Skin of body (tissue), 3 donors: ENCODE data around the gene ADGRE1. TPM values are rescaled to one million over a fixed set of nuclear protein-coding genes. Genes with fewer than 3 reads are reported as not detected.

Experiments used
- DNase-seq: peaks from one replicate; lab custom pipeline; 2025; lab: John Stamatoyannopoulos, UW
- small RNA-seq: library from RNA; depleted of rRNA; stranded (forward); fragments of <200 nt; gene quantifications from one replicate; pipeline ENCODE3, GENCODE V24; 2014; ENCODE audit warnings: low replicate concordance
- total RNA-seq: library from RNA; depleted of rRNA; stranded (reverse); fragments of >200 nt; gene quantifications from one replicate; pipeline ENCODE4 v1.2.3, GENCODE V29; 2014

ADGRE1 gene
- total RNA-seq, 1 donor from 2014 or later, result 0.79 TPM

DNA sequence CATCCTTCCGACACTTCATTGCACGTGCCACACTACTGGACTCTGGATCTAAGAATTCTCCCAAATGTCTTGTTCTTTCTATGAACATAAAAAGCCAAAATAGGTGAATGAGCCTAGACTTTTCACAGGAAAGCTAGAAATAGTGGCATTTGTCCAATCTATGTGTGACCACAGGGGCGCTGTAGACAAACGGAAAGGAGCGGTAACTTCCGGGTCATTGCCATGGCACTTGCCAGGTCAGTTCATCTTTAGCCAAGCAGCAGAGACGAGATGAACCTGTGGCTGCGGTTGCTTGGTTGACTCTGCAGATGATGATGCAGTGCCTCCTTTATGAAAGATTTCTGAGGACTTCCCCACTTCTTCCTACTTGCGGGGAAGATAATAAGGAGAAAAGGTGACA is 65.6 kb downstream of the ADGRE1 start:
- no peak for DNase-seq

DNA sequence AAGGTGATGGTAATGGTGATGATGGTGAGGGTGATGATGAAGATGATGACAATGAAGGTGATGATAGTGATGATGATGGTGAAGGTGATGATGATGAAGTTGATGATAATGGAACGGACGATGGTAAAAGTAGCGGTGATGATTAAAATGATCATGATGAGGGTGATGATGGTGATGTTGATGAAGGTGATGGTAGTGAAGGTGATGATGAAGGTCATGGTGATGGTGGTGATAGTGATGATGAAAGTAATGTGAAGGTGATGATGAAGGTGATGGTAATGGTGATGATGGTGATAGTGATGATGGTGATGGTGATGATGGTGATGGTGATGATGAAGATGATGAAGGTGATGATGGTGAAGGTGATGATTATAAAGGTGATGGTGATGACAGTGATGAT is 67.7 kb downstream of the ADGRE1 start:
- no peak for DNase-seq

DNA sequence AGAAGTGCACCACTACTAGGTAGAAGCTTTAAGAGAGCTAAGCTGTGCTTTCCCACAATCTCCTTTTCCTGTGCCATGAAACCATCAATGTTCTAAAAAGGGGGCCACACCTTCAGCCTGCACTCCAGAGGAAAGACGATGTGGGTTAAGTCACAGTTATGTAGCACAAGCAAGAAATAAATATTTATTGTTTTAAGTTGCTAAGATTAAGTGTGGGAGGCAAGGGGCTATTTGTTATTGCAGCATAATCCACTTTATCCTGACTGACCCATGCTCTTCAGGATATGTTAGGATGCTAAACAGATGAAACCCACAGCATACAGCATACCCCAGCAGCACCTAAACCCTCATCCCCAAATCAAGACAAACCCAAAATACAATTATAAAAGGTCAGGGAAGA is 69.2 kb downstream of the ADGRE1 start:
- DNase-seq, result no peak

DNA sequence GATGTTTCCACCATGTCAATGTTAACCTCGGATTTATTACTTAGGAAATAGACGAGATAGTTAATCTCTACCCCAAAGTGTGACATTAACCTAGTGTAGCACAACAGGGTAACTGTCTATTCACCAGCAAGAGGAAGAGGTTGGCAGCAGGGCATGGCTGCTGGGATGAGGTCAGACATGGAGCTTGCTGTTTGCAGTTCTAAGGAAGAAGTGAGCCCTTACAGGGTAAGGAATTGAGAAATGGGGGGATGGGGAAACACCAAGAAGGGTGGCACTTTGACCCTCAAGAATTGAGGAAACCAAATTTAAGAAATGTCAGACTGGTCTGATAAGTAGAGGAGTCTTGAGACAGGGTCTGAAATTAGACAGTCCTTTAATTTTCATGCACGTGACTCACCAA is 71.4 kb downstream of the ADGRE1 start:
- no peak for DNase-seq

DNA sequence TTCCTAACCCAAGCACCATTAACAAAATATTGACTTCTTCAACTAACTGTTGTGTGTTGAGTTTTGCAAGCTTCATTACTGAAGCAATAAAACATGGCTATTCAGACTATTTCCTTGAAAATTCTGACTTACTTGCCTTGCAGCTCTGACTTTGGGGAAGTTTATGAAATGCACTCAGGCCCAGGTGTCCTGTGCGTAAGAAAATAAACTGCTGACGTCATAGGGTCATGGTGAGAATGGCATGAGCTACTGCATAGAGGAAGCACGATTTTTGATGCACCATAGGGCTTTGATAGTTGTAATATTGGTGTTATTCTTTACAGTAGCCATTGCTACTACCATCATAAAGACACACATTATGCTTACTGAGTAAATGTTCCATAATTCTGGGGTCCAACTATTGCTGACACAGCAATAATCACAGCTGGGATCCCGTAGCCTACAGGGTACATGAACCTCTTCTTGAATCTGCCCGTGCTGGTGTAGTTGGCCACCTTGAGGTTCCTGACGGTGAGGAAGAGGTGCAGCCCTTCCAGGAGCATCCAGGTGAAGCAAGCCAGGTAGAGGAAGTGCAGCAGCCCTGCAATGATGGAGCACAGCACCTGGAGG is 76.0 kb downstream of the ADGRE1 start:
- no peak for DNase-seq

DNA sequence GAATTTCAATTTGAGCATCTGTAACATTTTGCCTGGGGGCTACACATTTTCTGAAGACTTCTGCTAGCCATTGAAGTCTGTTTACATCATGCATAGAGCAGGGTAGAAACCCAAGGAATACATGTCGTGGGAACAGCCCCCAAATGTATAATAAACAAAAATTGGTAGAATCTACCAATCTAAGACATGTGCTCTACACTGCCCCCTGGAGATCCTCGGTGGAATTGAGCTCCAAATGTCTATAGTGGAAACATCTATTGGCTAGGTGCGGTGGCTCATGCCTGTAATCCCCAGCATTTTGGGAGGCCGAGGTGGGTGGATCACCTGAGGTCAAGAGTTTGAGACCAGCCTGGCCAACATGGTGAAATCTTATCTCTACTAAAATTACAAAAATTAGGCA is 76.6 kb downstream of the ADGRE1 start:
- no peak for DNase-seq

DNA sequence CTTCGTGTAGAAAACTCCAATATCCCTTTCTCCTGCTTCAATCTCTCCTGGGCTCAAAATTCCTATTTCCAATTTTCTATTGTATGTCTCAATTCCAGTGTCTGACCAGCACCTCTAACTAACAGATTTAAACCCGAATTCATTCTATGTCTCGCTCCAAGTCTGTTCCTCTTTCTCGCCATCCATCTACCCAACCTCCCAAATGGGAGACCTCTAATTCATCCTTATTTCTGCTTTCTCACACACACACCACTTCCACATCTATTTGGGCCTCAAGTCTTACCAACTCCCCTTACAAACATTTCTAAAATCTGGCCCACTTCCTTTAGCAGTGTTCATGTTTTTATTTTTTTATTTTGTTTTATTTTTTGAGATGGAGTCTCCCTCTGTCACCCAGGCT is 80.6 kb downstream of the ADGRE1 start:
- DNase-seq, result no peak

DNA sequence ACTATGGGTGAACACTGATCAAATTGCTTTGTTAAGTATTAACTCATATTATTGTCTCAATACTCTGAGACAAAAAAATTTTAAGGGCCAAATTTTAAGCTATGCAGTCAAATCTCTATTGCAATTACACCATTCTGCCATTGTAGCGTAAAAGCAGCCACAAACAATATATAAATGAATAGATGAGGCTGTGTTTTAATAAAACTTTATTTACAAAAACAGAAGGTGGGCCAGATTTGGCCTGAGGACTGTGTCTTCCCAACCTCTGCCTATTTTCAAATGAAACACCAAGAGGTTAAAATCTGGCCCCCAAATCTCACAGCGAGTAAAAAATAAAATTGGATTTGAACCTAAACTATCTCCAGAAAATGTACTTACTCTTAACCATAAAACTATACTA is 82.1 kb downstream of the ADGRE1 start:
- no peak for DNase-seq

DNA sequence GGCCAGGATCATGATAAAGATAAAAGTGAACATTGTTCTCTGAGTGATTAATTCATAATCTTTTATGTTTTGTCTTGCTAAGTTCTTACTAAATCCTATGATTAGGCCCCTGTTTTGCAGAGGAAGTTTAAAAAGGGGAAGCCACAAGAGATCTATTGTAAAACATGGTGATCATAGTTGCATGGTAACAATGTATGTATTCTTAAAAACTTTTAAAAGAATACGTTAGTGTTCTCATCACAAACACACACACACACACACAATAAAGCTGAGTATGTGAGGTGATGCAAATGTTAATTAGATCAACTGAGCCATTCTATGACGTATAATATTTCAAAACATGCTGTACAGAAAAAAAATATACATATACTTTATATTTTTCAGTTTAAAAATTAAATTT is 82.6 kb downstream of the ADGRE1 start:
- no peak for DNase-seq

DNA sequence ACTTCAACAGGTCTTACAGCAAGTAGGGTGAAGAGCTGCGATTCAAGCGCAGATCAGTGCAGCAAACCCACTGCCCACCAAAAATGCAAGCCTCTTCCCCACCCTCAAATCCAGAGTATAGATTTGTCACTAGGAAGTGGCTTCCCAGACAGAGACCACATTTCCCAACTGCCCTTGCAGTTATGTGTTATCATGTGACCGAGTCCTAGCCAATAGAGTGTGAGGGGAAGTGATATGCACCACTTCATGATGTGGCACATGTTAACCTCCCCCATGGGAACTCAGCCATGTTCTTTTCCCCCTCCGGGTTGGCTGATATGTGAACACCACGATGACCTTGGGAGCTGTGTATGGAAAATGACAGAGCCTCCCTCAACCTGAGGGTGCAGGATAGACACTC is 83.1 kb downstream of the ADGRE1 start:
- no peak for DNase-seq

DNA sequence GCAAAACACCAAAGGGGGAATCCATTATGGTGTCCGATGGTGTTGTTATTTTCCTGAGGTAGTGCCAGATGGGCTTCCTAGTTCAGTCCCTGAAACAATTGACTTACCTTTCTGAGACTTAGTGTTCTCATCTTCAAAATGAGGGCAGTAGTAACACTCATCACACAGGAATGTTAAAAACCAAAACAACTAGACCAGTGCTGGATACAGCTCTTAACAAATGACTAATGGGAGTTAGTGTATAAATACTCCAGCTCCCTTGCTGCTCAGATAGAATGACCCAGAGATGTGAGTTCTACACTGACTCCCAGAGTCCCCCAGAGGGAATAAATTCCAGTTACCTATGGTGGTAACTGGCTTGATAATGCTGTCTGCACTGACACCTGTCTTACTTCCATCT is 84.0 kb downstream of the ADGRE1 start:
- no peak for DNase-seq

DNA sequence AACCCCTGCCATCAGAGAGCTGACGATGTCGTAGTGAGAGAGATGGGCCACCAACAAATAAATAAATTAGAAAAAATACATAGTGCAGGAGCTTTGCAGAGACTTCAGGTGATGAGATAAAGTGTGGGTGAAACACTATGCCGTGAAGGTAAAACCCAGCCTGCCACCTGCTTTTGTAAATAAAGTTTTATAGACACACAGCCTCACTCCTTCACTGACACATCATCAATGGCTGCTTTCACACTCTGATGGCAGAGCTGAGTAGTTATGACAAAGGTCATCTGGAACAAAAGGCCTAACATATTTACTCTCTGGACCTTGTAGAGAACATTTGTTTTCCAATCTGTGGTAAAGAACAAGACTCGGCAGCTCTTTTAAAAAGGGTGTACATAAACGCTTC is 88.8 kb downstream of the ADGRE1 start:
- DNase-seq, result no peak

DNA sequence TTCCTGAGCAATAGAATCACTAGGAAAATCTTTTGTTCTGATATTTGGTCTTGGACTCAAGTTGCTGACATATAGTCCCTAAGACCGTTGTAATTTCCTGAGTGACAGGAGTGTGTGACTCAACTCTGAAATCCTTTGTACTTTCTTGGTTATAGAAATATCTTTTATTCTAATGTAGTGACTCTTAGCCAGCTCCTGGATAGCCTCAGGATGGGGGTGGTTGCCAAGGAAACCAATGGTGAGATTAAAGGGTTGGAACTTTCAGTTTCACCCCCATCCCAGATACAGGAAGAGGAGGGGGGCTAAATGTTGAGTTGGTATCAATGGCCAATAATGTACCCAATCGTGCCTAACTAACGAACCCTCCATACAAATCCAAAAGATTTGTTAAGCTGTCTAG is 92.0 kb downstream of the ADGRE1 start:
- DNase-seq, result no peak

DNA sequence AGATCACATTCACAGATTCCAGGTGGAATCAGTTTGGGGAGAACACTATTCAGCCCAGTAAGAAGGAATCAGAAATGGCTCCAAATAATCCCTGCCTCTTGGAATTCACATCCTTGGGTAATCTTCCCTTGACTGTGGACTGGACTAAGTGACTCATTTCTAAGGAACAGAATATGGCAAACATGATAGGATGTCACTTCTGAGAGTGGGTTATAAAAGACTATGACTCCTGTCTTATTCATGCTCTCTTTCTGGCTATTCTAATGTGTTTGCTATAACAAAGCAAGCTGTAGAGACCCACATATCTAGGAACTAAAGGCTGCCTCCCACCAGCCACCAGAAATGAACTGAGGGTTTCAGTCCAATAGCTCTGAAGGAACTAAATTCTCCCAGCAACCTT is 96.1 kb downstream of the ADGRE1 start:
- no peak for DNase-seq

DNA sequence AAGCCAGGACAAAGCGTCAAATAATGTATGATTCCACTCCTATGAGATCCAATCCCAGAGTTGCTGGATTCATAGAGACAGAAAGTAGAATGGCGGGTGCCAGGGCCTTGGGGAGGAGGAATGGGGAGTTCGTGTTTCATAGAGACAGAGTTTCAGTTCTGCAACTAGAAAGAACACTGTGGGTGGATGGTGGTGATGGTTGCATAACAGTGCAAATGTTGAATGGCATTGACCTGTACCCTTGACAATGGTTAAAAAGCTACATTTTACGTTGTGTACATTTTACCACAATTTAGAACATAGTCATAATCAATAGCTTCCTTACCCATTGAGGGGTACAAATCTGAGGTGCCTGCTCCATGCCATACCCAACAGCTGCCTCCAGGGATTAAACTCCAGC is 100.5 kb downstream of the ADGRE1 start:
- no peak for DNase-seq

DNA sequence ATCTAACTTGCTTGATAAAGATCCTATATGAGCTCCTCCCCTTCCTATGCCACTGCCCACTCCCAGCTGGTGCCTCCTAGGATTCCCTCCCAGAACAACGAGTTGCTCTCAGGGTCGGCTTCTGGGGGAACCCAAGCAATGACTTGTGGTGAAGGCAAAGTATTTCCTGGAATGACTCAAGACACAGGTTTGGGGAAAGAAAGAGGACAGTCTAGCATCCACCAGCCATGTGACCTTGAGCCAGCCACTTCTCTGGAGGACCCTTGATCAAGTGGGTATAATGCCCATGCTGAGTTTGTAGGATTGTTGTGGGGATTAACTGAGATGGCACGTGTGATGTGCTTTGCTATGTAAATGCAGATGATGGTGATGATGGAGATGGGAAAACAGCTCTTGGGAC is 100.9 kb downstream of the ADGRE1 start:
- DNase-seq, result no peak

Small RNAs within 50 kb of the gene (small RNA-seq; reads per million reads assigned to genes)
- gene RF00017, result not detected

Other genes with a start within 250 kb of the ADGRE1 start
- 0.59 TPM for gene TNFSF14, start 217.4 kb upstream of the ADGRE1 start, total RNA-seq
- gene C3, start 166.9 kb upstream of the ADGRE1 start, total RNA-seq, result 65.4 TPM
- gene GPR108, start 150.0 kb upstream of the ADGRE1 start, total RNA-seq, result 19.7 TPM
- gene TRIP10, start 147.9 kb upstream of the ADGRE1 start, total RNA-seq, result 43.3 TPM
- 10.4 TPM for gene SH2D3A, start 120.1 kb upstream of the ADGRE1 start, total RNA-seq
- 4.7 TPM for gene VAV1, start 114.9 kb upstream of the ADGRE1 start, total RNA-seq
- not detected for gene MBD3L2B, start 133.9 kb downstream of the ADGRE1 start, total RNA-seq
- gene MBD3L5, start 143.0 kb downstream of the ADGRE1 start, total RNA-seq, result not detected
- gene MBD3L4, start 152.6 kb downstream of the ADGRE1 start, total RNA-seq, result not detected
- gene MBD3L2, start 161.7 kb downstream of the ADGRE1 start, total RNA-seq, result not detected
- not detected for gene MBD3L3, start 171.1 kb downstream of the ADGRE1 start, total RNA-seq
- gene ZNF557, start 182.1 kb downstream of the ADGRE1 start, total RNA-seq, result 9.4 TPM